Measurements from ENCODE around the gene FFAR3.

Gene FFAR3

DNA sequence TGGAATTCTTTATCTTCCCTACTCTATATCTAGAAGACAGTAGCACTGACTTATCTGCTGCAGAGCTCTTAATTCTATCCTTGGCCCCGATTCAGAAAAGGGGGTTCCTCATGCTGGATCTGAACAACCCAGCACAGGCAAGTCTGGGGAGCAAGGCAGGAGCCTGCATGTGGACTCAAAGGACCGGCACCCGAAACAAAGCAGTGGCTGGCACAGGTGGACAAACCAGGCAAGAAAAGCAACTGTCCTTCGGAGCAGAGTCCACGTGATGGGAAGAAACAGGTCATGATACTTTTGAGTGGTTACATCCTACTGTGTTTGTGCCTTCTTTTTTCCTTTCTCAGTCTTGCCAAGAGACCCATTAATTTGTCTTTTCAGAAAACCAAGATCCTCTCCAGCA lies 50.9 kb downstream of the FFAR3 start:
- peaks cover 12% of the 10 kb centered on the region for H3K4me1 Mint-ChIP-seq
- no peak for ATAC-seq
- H3K4me3 Mint-ChIP-seq = no peak overlapping the region
- H3K9me3 Mint-ChIP-seq = no peaks in the 10 kb centered on the region
- H3K36me3 Mint-ChIP-seq = no peaks in the 10 kb centered on the region
- H3K27ac Mint-ChIP-seq = no peak overlapping the region
- H3K27me3 Mint-ChIP-seq = peaks cover 10% of the 10 kb centered on the region

Measured in stimulated activated memory B cell treated with anti-CD40 and anti-IgM and Interleukin-4, amounts not matched to agents 10 μg/mL and 1 μg/mL and 100 μg/mL, for 72 hours (primary cell).